Kidney capillary endothelial cell (primary cell): ENCODE measurements around the gene KCTD3.

ENCODE experiments used
- DNase-seq: peaks from one replicate; pipeline ENCODE4 v3.0.0-alpha.2; 2018; ENCODE audit warnings: low spot score

Gene KCTD3

DNA sequence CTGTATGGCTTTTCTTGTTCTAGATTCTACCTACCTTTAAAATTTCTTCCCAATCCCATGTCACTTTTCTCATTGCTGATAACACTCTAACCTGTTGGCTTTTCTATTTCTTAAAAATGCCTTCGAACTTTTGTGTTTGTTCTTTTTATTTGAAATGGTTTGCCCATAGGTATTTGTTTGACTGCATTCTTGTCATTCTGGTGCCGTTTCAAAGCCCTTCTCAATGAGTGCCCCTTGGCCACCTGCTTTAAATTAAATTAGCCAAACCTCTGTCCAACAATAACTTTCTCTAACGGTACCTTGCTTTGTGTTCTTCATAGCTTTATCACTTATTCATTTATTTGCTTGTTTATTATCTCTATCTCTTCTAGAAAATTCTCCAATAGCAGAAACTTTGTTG, 38.9 kb downstream of the KCTD3 start:
- DNase-seq: no peak

GRCh38 chr1:215606564-215607168, 39.6 kb downstream of the KCTD3 start:
- peak; percentile 30 for DNase-seq

DNA sequence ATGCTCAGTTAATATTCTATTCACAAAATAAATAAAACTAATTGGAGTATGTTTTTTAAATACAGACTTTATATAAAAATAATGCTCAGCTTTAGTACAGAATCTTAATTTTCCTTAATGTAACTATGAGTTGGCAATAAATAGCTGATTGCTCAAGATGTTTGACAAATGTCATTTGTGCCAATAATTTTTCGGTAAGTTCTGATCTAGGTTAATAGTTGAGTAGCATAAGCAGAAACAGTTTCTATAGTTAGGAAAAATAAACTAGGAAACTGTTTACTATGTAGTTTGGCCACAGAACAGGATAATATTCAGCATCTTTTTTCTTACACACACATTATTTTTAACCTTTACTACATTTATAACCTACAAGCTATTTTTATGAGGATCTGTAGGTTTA, 40.3 kb downstream of the KCTD3 start:
- DNase-seq: no peak

DNA sequence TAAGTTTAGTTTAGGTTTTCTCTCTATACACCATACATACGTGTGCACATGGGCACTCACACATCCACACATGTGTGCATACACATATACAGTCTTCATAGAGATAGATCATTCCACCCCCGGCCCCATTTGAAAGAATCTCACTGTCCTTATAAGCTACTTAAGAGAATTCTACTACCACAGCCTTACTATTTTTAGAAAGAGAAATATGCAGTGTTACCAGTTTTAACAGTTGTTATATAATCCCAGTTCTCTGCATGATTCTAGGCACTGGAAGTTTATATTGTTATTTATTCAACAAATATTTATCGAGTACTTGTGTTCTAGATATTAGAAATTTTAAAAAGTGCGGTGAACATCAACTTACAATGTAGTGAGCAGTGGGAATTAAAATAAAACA, 41.5 kb downstream of the KCTD3 start:
- no peak for DNase-seq

DNA sequence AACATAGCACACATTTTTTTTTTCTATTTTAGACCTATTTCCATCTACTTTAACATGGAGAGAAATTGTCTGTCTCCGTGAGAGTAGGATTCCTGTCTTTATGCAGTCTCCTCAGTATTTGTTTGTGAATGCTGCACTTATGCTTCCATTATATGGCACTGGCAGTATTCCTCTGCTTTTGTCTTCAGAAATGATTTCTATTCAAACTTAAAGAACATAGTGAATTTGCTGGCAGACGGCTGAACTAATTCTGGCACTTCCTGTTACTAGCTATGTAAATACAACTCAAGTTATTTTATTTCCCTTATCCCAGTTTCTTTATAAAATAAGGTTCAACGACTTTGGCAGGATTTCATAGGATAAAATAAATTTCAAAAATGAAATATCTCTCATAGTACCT, 45.3 kb downstream of the KCTD3 start:
- no peak for DNase-seq

- no peak for DNase-seq
Observed at GRCh38 chr1:215617979-215618378, 50.9 kb downstream of the KCTD3 start.

DNA sequence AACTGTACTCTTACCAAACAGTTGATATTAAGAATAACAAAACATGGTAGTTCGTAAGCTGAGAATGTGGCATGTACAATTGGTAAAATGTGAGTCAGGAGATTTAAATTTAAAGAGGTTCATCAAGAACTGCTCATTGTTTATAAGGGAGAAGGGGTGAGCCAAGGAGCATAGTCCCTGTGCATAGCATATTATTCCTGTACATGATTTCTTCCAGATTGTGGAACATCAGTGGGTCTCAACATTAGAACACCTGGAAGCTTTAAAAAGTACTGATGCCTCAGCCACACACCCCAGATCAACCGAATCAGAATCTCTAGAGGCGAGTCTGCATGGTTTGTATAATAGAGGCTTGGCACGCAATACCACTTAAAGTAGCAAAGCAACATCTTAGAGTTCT, 56.1 kb downstream of the KCTD3 start:
- no peak for DNase-seq

- DNase-seq: no peak
Observed at GRCh38 chr1:215625949-215626348, 58.8 kb downstream of the KCTD3 start.

- DNase-seq: no peak
Observed at GRCh38 chr1:215631040-215631439, 63.9 kb downstream of the KCTD3 start.

DNA sequence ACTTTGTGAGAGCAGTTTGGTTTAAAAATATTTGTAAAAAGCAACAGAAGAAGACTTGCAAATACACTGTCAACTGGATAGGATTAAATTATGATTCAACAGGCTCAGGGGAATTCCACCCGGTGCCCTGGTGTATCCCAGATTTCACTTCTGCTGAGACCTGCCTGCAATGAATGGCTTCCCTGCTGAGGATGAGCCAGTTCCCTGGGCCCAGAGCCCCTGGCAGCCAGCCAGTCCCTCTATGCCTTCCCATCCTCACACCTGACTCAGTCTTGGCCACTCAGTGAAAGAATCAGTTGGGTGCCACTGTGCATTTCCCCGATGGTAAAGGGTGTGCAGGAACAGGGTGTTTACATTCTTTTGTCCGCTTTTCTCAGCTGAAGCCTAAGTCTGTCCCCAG, 64.4 kb downstream of the KCTD3 start:
- DNase-seq: no peak

GRCh38 chr1:215635827-215636226, 68.7 kb downstream of the KCTD3 start:
- no peak for DNase-seq

GRCh38 chr1:215636258-215636965, 69.3 kb downstream of the KCTD3 start:
- DNase-seq: no peak

- no peak for DNase-seq
Observed at GRCh38 chr1:215637041-215637573, 70.0 kb downstream of the KCTD3 start.

DNA sequence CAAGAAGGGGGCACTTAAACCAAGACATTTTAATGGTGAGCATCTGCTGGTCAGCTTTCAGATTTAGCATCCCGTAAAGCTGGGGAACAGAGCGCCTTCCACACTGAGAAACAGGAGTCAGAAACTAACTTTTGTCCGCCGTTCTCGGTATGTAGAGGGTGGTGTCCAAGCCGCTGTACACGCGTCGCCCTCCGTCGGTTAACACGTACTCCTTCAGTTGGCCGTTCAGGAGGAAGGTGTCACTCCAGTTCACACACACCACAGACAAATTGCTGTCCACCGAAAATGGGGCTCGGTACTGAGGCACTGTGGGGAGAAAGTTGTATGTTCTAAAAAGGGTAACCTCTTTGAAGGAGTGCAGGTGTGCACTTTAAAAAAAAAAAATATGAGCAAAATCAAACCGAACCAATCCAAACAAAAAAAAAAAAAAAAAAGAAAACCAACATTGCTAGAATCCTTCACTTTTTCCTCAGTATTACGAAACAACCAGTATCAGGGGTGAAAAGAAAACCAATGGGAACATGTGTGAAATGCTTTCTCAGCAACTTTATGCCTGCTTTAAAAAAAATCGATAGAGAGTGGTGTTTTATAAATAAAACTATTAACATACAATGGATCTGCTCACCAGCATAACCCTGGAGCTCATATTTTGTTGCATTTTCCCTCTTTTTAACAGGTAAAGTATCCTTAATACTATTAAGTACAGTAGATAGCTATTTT, 73.5 kb downstream of the KCTD3 start:
- no peak for DNase-seq

DNA sequence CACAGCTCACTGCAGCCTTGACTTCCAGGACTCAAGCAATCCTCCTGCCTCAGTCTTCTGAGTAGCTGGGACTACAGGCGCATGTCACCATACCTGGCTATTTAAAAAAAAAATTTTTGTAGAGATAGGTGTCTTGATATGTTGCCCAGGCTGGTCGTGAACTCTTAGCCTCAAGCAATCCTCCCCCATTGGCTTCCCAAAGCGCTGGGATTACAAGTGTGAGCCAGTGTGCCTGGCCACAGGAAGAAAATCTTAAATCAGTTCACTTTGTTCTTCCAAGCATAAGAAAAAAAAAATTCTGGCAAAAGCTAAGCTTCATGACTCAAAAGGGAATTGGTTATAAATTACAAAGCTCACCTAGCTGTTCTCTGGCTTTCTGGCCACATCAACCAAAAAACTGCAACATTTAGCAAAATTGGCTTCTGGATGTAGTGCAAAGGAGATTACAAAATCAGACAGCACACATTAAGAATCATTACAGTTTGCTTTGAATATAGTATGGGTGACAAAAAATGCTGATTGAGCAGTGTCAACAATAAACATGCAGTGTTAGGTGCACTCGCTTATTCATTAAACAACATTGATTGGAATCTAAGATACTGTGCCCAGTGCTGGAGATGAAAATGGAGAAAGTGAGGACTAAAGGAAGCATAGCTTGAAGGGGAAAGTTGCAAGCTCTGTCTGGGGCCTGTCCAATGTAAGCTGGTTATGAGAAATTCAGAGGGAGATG, 76.7 kb downstream of the KCTD3 start:
- DNase-seq: no peak

DNA sequence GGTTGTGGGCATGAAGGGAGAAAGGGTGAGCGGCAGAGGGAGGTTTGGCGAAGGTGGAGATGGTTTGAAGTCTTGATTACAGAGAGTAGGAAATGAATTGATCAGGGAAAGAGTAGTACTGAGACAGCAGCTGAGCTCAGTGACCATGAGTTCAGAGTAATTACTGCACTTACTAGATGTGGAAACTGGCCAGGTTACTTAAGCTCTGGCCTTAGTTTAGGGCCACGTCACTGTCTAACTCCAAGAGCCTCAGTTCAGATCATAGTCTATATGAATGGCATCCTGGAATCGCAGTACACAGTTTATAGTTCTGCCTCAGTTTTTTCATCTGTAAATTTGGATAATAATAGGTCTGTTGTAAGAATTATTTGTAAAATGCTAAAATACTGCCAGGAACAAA, 78.1 kb downstream of the KCTD3 start:
- no peak for DNase-seq

DNA sequence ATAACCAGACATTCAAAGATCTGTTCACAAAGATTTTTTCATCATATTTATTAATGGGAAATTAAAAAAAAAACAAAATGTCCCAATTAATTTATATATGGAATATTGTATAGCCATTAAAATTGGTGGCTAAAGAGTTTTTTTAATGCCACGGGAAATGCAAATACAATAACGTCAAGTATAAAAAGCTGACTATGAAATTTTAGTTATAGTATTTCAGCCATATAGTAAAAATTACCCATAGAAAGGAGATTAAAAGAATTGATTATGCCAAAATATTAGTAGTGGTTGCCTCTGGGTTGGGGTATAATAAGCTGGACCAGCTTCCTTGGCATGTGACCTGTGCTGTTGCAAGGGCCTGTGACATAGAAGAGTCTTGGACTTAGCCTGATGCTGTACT, 78.8 kb downstream of the KCTD3 start:
- DNase-seq: no peak

DNA sequence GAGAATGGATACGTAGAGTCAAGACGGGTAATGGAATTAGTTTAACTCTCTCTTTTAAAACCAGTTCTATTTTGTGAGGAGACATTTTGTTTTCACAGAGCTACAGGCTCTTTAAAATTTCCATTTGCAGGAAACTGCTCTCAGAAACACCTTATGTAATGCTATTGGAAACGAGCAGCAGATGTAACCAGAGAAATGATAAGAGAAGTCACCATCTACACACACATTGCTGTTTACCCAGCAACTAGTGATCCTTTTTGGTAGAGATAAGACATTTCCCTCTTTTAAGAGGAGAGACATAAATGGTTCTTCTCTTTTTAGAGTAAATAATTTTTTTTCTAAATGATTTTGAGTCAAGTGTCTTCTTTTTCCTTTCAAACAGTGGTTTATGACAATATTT, 80.6 kb downstream of the KCTD3 start:
- DNase-seq: no peak

- no peak for DNase-seq
Observed at GRCh38 chr1:215648957-215649356, 81.9 kb downstream of the KCTD3 start.

GRCh38 chr1:215650446-215651149, 83.5 kb downstream of the KCTD3 start:
- DNase-seq: no peak

- DNase-seq: no peak
Observed at GRCh38 chr1:215651867-215652266, 84.8 kb downstream of the KCTD3 start.

DNA sequence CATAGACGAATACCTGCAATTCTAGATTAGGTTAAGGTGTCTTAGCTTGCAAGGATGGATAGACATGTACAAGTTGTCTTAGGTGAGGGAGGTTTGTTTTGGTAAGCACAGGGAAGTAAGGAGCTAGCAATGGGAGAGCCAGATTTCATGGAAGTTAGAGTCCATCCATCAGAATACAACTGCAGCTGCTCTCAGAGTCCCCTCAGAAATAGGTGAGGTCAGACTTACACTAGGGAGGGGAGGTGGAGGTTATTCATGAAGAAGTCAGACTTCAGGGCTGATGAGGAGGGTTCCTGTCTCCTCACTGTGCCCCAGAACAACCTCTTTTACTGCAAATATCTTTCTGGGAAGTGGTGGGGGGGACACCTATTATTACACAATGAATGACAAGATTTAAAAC, 85.3 kb downstream of the KCTD3 start:
- no peak for DNase-seq
